ENCODE data around the gene PCDHB14.
"Not testable (repeated sequence)": the region's sequence is repeated elsewhere in the genome, so short reads cannot be mapped to it uniquely, and the experiment has no call there.

The PCDHB14 gene

DNA sequence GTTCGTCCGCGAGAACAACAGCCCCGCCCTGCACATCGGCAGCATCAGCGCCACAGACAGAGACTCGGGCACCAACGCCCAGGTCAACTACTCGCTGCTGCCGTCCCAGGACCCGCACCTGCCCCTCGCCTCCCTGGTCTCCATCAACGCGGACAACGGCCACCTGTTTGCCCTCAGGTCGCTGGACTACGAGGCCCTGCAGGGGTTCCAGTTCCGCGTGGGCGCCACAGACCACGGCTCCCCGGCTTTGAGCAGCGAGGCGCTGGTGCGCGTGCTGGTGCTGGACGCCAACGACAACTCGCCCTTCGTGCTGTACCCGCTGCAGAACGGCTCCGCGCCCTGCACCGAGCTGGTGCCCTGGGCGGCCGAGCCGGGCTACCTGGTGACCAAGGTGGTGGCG lies 12.9 kb upstream of the PCDHB14 start:
- DNase-seq (ENCODE audit: low read depth in 2 of 2) = not testable (repeated sequence)

- not testable (repeated sequence) for DNase-seq (ENCODE audit: low read depth in 2 of 2)
These were observed 12.3 kb upstream of the PCDHB14 start for GRCh38 chr5:141210849-141211248.

- DNase-seq (ENCODE audit: low read depth in 2 of 2) = not testable (repeated sequence)
These were observed 9.3 kb upstream of the PCDHB14 start, which contains the start of gene PCDHB13 for GRCh38 chr5:141213656-141214339. Gene PCDHB13 (plus strand): TSS chr5:141213919. CDS start chr5:141214124, 205 bp downstream.

DNA sequence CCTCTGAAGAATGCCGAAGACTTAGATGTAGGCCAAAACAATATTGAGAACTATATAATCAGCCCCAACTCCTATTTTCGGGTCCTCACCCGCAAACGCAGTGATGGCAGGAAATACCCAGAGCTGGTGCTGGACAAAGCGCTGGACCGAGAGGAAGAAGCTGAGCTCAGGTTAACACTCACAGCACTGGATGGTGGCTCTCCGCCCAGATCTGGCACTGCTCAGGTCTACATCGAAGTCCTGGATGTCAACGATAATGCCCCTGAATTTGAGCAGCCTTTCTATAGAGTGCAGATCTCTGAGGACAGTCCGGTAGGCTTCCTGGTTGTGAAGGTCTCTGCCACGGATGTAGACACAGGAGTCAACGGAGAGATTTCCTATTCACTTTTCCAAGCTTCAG lies 8.6 kb upstream of the PCDHB14 start:
- DNase-seq (ENCODE audit: low read depth in 2 of 2) = not testable (repeated sequence)

- not testable (repeated sequence) for DNase-seq (ENCODE audit: low read depth in 2 of 2)
These were observed 7.6 kb upstream of the PCDHB14 start for GRCh38 chr5:141215504-141215903.

GRCh38 chr5:141216035-141216434 lies 7.1 kb upstream of the PCDHB14 start:
- not testable (repeated sequence) for DNase-seq (ENCODE audit: low read depth in 2 of 2)

- not testable (repeated sequence) for DNase-seq (ENCODE audit: low read depth in 2 of 2)
These were observed 1.7 kb downstream of the PCDHB14 start for GRCh38 chr5:141224844-141225243.

DNA sequence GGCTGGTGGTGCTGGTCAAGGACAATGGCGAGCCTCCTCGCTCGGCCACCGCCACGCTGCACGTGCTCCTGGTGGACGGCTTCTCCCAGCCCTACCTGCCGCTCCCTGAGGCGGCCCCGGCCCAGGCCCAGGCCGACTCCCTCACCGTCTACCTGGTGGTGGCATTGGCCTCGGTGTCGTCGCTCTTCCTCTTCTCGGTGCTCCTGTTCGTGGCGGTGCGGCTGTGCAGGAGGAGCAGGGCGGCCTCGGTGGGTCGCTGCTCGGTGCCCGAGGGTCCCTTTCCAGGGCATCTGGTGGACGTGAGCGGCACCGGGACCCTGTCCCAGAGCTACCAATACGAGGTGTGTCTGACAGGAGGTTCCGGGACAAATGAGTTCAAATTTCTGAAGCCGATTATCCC lies 2.3 kb downstream of the PCDHB14 start:
- DNase-seq (ENCODE audit: low read depth in 2 of 2) = not testable (repeated sequence)

DNA sequence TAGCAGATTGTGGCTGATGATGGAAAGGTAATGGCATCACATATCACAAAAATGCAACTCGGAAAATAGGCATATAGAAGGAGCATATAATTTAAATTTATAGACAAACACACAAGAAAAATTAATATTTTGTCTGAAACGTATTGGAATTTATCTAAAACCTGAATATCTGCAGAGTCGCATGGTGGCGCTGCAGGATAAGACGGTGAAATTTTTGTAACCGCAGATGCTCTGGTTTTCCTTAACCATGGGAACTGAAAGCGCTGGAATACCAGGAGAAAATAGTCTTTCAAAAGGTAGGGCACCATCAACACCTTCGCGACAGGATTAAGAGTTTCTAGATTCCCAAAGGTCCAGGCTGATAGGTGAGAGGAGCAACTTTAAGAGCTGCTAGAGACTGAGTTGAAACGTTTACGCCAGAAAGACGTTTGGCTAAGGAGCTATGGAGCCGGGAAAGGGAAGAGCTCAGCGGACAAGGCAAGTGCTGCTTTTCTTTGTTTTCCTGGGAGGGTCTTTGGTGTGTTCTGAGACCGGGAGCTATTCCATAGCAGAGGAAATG lies 11.0 kb downstream of the PCDHB14 start:
- no peak for DNase-seq (ENCODE audit: low read depth in 2 of 2)

DNA sequence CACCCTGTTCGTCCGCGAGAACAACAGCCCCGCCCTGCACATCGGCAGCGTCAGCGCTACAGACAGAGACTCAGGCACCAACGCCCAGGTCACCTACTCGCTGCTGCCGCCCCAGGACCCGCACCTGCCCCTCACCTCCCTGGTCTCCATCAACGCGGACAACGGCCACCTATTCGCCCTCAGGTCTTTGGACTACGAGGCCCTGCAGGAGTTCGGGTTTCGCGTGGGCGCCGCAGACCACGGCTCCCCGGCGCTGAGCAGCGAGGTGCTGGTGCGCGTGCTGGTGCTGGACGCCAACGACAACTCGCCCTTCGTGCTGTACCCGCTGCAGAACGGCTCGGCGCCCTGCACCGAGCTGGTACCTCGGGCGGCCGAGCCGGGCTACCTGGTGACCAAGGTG lies 12.8 kb downstream of the PCDHB14 start:
- DNase-seq (ENCODE audit: low read depth in 2 of 2) = not testable (repeated sequence)

DNA sequence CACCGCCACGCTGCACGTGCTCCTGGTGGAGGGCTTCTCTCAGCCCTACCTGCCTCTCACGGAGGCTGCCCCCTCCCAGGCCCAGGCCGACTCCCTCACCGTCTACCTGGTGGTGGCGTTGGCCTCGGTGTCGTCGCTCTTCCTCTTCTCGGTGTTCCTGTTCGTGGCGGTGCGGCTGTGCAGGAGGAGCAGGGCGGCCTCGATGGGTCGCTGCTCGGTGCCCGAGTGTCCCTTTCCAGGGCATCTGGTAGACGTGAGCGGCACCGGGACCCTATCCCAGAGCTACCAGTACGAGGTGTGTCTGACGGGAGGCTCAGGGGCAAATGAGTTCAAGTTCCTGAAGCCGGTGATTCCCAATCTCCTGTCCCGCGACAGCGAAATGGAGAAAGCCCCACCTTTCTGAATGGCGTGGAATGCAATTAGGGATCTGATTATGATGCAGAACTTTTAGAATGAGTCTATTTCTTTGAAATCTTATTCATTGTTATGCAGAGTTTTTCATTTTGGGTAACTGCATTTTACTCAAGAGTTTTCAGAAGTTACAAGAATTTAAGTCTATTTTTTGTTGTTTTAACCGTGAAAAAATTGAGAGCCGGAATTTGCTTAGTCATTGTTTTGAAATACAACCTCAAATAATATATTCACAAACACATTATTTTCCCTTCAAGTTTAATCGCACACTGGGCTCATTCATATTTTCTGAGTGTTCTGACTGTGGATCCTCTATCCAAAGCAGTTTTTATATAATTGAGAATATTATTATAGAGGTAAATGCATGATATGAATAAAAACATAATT lies 13.6 kb downstream of the PCDHB14 start:
- DNase-seq (ENCODE audit: low read depth in 2 of 2) = no peak

DNA sequence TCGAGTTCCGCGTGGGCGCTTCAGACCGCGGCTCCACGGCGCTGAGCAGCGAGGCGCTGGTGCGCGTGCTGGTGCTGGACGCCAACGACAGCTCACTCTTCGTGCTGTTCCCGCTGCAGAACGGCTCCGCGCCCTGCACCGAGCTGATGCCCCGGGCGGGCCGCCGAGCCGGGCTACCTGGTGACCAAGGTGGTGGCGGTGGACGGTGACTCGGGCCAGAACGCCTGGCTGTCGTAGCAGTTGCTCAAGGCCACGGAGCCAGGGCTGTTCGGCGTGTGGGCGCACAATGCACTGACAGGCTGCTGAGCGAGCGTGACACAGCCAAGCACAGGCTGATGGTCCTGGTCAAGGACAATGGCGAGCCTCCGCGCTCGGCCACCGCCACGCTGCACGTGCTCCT lies 18.4 kb downstream of the PCDHB14 start:
- no peak for DNase-seq (ENCODE audit: low read depth in 2 of 2)

DNA sequence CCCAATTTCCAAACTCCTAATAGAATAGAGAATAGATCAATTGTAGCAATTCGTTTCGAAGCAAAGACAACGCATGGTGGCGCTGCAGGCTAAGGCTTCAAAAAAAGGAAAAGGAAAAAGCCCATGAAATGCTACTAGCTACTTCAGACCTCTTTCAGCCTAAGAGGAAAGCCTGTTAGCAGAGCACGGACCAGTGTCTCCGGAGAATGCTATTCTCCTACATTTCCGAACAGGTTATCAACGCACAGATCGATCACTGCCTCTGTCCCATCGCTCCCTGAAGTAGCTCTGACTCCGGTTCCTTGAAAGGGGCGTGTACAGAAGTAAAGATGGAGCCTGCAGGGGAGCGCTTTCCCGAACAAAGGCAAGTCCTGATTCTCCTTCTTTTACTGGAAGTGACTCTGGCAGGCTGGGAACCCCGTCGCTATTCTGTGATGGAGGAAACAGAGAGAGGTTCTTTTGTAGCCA lies 22.1 kb downstream of the PCDHB14 start, which contains the start of gene PCDHB15:
Gene PCDHB15, plus strand, starts transcription at position 146 of the 468 bp plus-strand sequence. Its CDS starts 184 bp downstream, at position 330.
- DNase-seq (ENCODE audit: low read depth in 2 of 2) = no peak

DNA sequence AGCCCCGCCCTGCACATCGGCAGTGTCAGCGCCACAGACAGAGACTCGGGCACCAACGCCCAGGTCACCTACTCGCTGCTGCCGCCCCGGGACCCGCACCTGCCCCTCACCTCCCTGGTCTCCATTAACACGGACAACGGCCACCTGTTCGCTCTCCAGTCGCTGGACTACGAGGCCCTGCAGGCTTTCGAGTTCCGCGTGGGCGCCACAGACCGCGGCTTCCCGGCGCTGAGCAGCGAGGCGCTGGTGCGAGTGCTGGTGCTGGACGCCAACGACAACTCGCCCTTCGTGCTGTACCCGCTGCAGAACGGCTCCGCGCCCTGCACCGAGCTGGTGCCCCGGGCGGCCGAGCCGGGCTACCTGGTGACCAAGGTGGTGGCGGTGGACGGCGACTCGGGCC lies 23.8 kb downstream of the PCDHB14 start:
- DNase-seq (ENCODE audit: low read depth in 2 of 2) = not testable (repeated sequence)

GRCh38 chr5:141247434-141247833 lies 24.3 kb downstream of the PCDHB14 start:
- not testable (repeated sequence) for DNase-seq (ENCODE audit: low read depth in 2 of 2)

DNA sequence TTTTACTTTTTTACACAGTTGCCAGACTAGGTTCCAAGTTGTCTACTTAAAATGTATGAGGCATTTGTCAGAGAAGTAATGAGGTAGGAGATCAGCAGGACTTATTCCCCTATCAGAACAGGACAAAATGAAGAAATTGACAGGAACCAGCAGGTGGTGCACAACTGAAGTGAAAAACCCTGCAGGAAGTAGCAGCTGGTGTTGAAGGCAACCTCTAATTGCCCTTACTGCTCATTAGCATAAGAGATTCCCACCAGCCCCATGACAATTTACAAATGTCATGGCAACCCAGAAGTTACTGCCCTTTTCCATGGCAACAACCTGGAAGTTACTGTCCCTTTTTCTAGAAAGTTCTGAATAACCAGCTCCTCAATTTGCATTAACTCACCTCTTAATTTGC lies 27.4 kb downstream of the PCDHB14 start:
- no peak for DNase-seq (ENCODE audit: low read depth in 2 of 2)

DNA sequence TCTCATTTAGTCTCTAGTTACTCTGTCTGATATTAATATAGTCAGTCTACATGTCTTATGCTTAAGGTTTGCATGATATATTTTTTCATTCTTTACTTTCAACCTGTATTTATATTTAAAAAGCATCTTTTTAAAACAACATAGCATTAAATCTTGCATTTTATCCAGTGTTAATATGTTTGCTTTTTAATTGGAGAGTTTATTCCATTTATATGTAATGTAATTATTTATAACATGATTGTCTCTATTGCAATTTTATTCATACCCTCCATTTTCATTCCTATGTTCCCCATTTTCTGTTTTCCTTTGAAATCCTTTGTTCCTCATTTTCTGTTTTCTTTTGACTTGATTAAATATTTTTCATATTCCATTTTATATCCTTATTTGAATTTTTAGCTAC lies 35.3 kb downstream of the PCDHB14 start:
- DNase-seq (ENCODE audit: low read depth in 2 of 2) = no peak

DNA sequence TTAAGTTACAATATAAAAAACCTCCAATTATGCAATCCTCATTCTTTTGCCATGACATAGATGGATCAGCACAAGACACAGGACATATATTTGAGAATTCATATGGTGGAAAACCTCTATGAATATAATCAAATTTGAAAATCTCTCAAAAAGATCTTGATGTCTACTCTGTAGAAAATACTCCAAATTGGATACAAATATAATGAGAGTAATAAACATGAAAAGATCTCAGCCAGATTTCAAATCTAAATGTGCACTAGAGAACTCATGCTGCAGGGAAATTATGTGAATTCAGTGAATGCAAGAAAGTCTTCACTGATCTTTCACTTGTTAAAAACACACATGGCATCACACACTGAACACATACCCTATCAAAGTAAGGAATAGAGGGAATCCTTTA lies 35.8 kb downstream of the PCDHB14 start:
- no peak for DNase-seq (ENCODE audit: low read depth in 2 of 2)

DNA sequence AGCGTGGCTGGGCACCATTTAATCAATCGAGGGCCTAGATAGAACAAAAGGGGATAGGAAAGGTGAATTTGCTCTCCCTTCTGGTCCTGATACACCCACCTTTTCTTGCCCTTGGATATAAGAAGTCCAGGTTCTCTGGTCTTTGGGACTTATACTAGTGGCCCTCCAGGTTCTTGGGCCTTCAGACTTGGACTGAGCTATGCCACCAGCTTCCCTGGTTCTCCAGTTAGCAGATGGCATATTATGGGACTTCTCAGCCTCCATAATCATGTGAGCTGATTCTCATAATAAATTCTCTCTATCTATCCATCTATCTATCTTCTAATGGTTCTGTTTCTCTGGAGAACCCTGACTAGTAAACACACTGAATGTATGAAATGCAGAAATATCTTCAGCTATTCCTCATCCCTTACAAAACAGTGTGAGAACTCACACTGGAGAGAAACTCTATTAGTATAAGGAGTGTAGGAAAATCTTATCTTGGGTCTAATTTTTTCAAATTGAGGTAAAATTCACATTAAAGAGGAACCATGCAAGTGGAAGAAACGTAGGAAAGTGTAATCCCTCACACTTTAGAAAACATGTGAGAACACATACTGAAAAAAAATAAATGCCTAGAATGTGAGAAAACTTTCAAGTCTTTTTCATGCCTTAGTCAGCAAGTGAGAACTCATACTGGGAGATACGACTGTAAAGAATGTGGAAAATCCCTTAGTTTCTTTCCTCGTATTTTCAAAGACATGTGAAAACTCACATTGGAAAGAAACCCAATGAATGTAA lies 37.5 kb downstream of the PCDHB14 start:
- DNase-seq (ENCODE audit: low read depth in 2 of 2) = no peak

DNA sequence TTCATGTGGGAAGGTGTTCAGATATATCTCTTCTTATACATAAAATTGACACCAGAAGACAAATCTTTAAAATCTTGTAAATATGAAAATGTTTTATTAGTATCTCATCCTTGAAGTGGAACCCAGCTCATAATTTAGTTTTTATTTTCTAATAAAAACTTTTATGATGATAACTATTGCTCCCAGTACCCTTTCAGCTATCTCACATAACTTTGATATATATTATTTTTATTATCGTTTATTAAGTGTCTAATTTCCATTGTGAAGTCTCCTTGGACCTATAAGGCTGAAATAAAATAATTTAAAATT lies 38.0 kb downstream of the PCDHB14 start:
- no peak for DNase-seq (ENCODE audit: low read depth in 2 of 2)

DNA sequence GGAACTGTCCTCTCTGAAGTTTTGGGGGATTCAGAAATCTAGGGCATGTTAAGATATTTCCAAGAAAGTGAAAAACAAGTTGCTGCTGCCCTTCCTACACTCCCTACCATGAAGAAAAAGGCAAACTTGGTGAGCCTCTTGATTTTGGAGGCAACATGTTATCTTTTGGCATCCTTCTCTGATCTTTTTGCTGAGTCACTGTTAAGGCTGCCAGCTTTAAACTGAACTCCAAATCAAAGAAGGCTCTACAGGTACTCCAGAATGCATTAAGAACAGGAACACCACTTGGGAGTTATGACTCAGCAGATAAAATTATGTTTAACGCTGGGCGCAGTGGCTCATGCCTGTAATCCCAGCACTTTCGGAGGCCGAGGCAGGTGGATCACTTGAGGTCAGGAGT lies 46.1 kb downstream of the PCDHB14 start:
- no peak for DNase-seq (ENCODE audit: low read depth in 2 of 2)

DNA sequence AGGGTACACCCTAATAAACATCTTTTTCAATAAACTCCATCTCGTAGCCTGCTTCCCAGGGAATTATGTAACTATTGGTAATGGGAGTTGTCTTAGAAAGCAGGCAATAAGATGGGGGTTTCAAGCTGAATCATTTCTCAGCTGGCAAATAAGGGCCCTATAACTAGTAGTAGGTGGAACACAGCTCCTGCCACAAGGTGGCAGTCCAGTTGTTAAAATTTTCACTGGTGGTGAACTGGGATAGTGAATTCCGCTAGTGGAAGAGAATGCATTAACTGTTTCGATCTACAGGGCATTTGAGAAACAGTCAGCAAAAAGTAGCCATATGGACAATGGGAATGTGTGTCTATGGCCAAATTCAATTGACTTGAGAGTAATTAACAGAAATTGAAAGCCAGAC lies 49.8 kb downstream of the PCDHB14 start:
- DNase-seq (ENCODE audit: low read depth in 2 of 2) = no peak

All from stimulated activated CD8-positive, alpha-beta memory T cell treated with anti-CD3 and anti-CD28 coated beads, Interleukin-2, amount 100 ng/mL, for 48 hours (primary cell).